K562 (cell line): Measurements from ENCODE around the gene TRAPPC2L.

ENCODE experiments used
- ADNP ChIP-seq: fragments of 200-800 bp; sonication (Bioruptor generic); IDR thresholded peaks from 2 replicates; pipeline ENCODE4 v1.6.1; 2016; ENCODE audit warnings: missing genetic modification characterization, missing compliant biosample characterization
- CBFB ChIP-seq: sonication (generic); formaldehyde crosslinking; IDR thresholded peaks from 2 replicates; pipeline ENCODE4 v1.4.0; 2020; ENCODE audit warnings: mild to moderate bottlenecking, missing genetic modification reagents
- CCAR2 ChIP-seq: fragments of 200-400 bp; formaldehyde crosslinking; IDR thresholded peaks from 2 replicates; pipeline ENCODE4 v1.6.1; 2017; ENCODE audit warnings: mild to moderate bottlenecking, low read depth, low read length
- CREM ChIP-seq: IDR thresholded peaks from 2 replicates; pipeline ENCODE4 v1.6.1; 2014; ENCODE audit warnings: antibody characterized with exemption, low read depth
- EP300 ChIP-seq: IDR thresholded peaks from 2 replicates; pipeline ENCODE4 v1.6.1; 2012; ENCODE audit warnings: low read length, improper control_type of control experiment
- EZH2 ChIP-seq: IDR thresholded peaks from 2 replicates; pipeline ENCODE4 v1.6.1; 2012; ENCODE audit warnings: low read depth, mild to moderate bottlenecking, inconsistent platforms, low read length, borderline replicate concordance
- MBD1 ChIP-seq: fragments of 250-450 bp; sonication (Bioruptor Pico); IDR thresholded peaks from 2 replicates; pipeline ENCODE4 v1.8.0; 2022; ENCODE audit warnings: inconsistent platforms
- PTRF ChIP-seq: fragments of 450-650 bp; IDR thresholded peaks from 2 replicates; pipeline ENCODE4 v1.6.1; 2016; ENCODE audit warnings: mild to moderate bottlenecking, missing genetic modification characterization, missing compliant biosample characterization
- SIRT6 ChIP-seq: IDR thresholded peaks from one replicate; pipeline ENCODE4 v1.6.1; 2012; ENCODE audit warnings: low read depth, mild to moderate bottlenecking, control low read depth, inconsistent platforms, low read length, moderate library complexity
- SNRNP70 ChIP-seq: fragments of 200-400 bp; formaldehyde crosslinking; optimal IDR thresholded peaks from 2 replicates; pipeline ENCODE3; 2017; ENCODE audit warnings: low read depth, low read length
- TCF7L2 ChIP-seq: fragments of 150-350 bp; IDR thresholded peaks from 2 replicates; pipeline ENCODE4 v1.6.1; 2016; ENCODE audit warnings: low read depth, mild to moderate bottlenecking, low read length, moderate library complexity
- ZNF274 ChIP-seq: IDR thresholded peaks from 2 replicates; pipeline ENCODE4 v1.6.1; 2011; ENCODE audit warnings: low read depth, mild to moderate bottlenecking, low read length, moderate library complexity, borderline replicate concordance
- TF ChIP-seq, protein P1 (sequence below), 3 experiments: IDR thresholded peaks in 2 of 3; conservative IDR thresholded peaks in 1 of 3; 2 replicates each; pipeline ENCODE4 v1.5.1; 2011 to 2012; ENCODE audit warnings: low read length in 3 of 3, mild to moderate bottlenecking in 3 of 3, control low read depth in 2 of 3, improper control_type of control experiment in 1 of 3, inconsistent platforms in 1 of 3, low read depth in 1 of 3, mixed read lengths in 1 of 3, moderate library complexity in 1 of 3; ENCODE audit not compliant: insufficient read depth in 2 of 3
- TF ChIP-seq, protein P2 (sequence below): sonication (generic); formaldehyde crosslinking; IDR thresholded peaks from 2 replicates; pipeline ENCODE4 v1.8.1; 2023; ENCODE audit warnings: mild to moderate bottlenecking, missing genetic modification reagents

- no peak for TF ChIP-seq ADNP (tag)
- TF ChIP-seq EZH2, result no peak
- TF ChIP-seq, protein P1, sequence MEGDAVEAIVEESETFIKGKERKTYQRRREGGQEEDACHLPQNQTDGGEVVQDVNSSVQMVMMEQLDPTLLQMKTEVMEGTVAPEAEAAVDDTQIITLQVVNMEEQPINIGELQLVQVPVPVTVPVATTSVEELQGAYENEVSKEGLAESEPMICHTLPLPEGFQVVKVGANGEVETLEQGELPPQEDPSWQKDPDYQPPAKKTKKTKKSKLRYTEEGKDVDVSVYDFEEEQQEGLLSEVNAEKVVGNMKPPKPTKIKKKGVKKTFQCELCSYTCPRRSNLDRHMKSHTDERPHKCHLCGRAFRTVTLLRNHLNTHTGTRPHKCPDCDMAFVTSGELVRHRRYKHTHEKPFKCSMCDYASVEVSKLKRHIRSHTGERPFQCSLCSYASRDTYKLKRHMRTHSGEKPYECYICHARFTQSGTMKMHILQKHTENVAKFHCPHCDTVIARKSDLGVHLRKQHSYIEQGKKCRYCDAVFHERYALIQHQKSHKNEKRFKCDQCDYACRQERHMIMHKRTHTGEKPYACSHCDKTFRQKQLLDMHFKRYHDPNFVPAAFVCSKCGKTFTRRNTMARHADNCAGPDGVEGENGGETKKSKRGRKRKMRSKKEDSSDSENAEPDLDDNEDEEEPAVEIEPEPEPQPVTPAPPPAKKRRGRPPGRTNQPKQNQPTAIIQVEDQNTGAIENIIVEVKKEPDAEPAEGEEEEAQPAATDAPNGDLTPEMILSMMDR (IDR thresholded peaks at IDR 0.05 in 2 of 3, conservative IDR thresholded peaks at IDR 0.05 in 1 of 3; ENCODE audit: insufficient read depth in 2 of 3, low read depth in 1 of 3, low read length in 3 of 3), result no peak
- TF ChIP-seq SNRNP70, result no peak
- no peak for TF ChIP-seq ZNF274
- no peak for TF ChIP-seq MBD1
- no peak for TF ChIP-seq SIRT6
- no peak for TF ChIP-seq CCAR2
- TF ChIP-seq, protein P2, sequence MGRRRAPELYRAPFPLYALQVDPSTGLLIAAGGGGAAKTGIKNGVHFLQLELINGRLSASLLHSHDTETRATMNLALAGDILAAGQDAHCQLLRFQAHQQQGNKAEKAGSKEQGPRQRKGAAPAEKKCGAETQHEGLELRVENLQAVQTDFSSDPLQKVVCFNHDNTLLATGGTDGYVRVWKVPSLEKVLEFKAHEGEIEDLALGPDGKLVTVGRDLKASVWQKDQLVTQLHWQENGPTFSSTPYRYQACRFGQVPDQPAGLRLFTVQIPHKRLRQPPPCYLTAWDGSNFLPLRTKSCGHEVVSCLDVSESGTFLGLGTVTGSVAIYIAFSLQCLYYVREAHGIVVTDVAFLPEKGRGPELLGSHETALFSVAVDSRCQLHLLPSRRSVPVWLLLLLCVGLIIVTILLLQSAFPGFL, result no peak
- no peak for TF ChIP-seq CBFB (CRISPR knock-in tag)
- TF ChIP-seq EP300, result no peak
- TF ChIP-seq TCF7L2, result no peak
- no peak for TF ChIP-seq PTRF (tag)
- no peak for TF ChIP-seq CREM
These were observed 43.4 kb upstream of the TRAPPC2L start for GRCh38 chr16:88813269-88814143.
